ENCODE data around the gene TSHZ2.

Gene TSHZ2

DNA sequence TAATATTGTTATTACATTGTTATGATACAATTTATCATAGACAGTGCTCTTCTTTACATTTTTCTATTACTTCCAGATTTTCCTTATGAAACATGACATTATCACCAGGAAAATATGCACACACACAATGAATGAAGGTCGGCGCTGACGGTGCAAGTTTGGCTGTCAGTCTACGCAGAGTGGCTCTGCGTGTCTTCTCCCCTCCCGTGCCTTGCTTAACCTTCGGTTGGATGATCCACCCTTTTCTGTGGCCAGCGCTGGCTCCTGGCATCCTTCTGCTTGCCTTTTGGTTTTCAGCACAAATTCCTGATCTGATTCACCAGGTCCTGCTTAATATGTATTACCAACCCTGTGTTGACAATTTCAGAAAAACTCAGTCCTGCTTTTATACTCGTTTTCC lies 157.4 kb downstream of the TSHZ2 start:
- Histone ChIP-seq H3K4me3 (ENCODE audit: low read depth in 1 of 5, low read length in 5 of 5) (no peak overlapping the region), H3K9me3 (ENCODE audit: control insufficient read depth in 5 of 5, low read length in 5 of 5) (no peaks in the 10 kb centered on the region), H3K27me3 (ENCODE audit: control insufficient read depth in 5 of 5, insufficient read depth in 4 of 5, low read length in 5 of 5) (no peaks in the 10 kb centered on the region), H3K27ac (ENCODE audit: low read depth, low read length) (no peak overlapping the region), H3K4me1 (ENCODE audit: control insufficient read depth in 5 of 5, insufficient read depth in 5 of 5, low read length in 5 of 5) (peaks cover 0 to 7% (median 2%) of the 10 kb centered on the region in 5 donors), H3K36me3 (ENCODE audit: control insufficient read depth in 5 of 5, insufficient read depth in 5 of 5, low read length in 5 of 5) (no peaks in the 10 kb centered on the region), H3K9ac (ENCODE audit: low read length in 5 of 5) (no peak overlapping the region)

DNA sequence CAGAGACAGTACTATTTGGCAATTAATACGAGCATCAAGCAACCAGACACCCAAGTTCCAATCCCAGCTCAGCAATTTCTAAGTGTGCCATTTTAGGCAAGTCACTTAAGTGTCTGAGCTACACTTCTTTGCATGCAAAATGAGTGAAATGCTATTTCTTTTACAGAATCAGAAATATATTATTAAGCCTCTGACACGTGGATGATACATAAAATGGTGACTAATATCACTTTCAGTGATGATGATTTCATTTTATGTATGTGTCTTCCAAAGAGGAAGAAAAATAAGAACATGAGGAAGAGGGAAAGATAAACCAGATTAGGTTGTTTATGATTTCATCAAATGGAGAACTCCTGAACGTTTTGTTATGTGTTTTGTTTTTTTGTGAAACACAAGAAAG lies 158.6 kb downstream of the TSHZ2 start:
- no peaks in the 10 kb centered on the region for H3K27me3 ChIP-seq (ENCODE audit: control insufficient read depth in 5 of 5, insufficient read depth in 4 of 5, low read length in 5 of 5)
- no peak overlapping the region for H3K27ac ChIP-seq (ENCODE audit: low read depth, low read length)
- no peak overlapping the region for H3K4me3 ChIP-seq (ENCODE audit: low read depth in 1 of 5, low read length in 5 of 5)
- H3K36me3 ChIP-seq (ENCODE audit: control insufficient read depth in 5 of 5, insufficient read depth in 5 of 5, low read length in 5 of 5), result no peaks in the 10 kb centered on the region
- H3K4me1 ChIP-seq (ENCODE audit: control insufficient read depth in 5 of 5, insufficient read depth in 5 of 5, low read length in 5 of 5), result peaks cover 0 to 7% (median 0%) of the 10 kb centered on the region in 5 donors
- H3K9me3 ChIP-seq (ENCODE audit: control insufficient read depth in 5 of 5, low read length in 5 of 5), result no peaks in the 10 kb centered on the region
- no peak overlapping the region for H3K9ac ChIP-seq (ENCODE audit: low read length in 5 of 5)

DNA sequence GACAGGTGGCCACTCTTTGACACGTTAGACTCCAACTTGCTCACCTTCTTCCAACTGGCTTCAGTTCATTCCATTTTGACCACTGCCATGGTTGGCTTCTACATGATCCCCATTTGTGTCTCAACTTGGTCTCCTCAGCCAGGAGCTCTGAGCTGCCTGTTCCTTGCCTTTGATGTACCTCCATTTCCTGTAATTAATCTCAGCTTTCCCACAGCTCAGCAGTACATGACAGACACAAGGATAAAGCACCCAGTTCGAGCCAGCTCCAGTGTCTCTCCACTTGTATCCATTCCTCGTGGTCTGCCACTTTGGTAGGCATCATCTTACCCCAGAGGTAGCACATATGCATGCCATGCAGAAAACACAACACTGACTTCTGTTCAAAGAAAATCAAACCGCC lies 161.0 kb downstream of the TSHZ2 start:
- Histone ChIP-seq H3K4me3 (ENCODE audit: low read depth in 1 of 5, low read length in 5 of 5) (no peak overlapping the region), H3K27me3 (ENCODE audit: control insufficient read depth in 5 of 5, insufficient read depth in 4 of 5, low read length in 5 of 5) (no peaks in the 10 kb centered on the region), H3K9me3 (ENCODE audit: control insufficient read depth in 5 of 5, low read length in 5 of 5) (no peaks in the 10 kb centered on the region), H3K9ac (ENCODE audit: low read length in 5 of 5) (no peak overlapping the region), H3K36me3 (ENCODE audit: control insufficient read depth in 5 of 5, insufficient read depth in 5 of 5, low read length in 5 of 5) (no peaks in the 10 kb centered on the region), H3K4me1 (ENCODE audit: control insufficient read depth in 5 of 5, insufficient read depth in 5 of 5, low read length in 5 of 5) (peaks cover 0 to 4% (median 0%) of the 10 kb centered on the region in 5 donors), H3K27ac (ENCODE audit: low read depth, low read length) (no peak overlapping the region)

DNA sequence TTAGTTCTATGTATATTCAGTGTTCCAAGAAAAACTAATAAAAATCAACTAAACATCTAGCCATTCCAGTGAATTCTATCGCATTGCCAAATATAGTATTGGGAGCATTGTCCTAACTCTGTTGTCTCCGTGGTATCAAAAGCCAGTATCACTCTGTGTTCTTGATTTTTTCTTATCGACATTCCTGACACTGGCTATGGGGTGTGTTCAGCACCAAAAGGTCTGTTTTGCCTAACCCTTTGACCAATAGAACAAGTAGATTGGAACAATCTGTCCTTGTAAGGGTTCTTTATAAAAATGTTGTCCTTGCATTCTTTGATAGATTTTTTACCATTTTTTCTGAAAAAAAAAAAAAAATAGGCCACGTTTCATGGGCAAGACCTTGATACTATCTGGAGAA lies 161.5 kb downstream of the TSHZ2 start:
- H3K9ac ChIP-seq (ENCODE audit: low read length in 5 of 5), result no peak overlapping the region
- no peak overlapping the region for H3K27ac ChIP-seq (ENCODE audit: low read depth, low read length)
- no peak overlapping the region for H3K4me3 ChIP-seq (ENCODE audit: low read depth in 1 of 5, low read length in 5 of 5)

DNA sequence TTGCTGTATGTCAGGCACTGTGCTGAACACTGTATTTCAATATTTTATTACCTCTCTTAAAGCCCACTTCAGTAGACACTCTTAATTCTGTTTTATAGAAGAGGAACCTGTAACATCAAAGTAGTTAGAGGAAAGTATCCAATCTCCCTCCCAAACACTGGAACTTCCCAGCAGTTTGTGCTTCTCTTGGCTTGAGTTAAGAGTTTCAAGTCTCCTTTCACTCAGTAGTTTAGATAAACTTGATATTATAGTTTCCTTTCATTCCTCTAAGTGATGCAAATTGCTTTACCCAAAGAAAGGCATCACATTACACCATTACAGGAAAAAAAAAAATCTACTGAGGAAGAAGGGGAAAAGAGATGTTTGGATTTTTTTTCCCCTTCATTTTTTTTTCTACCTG lies 164.3 kb downstream of the TSHZ2 start:
- Histone ChIP-seq H3K9ac (ENCODE audit: low read length in 5 of 5) (no peak overlapping the region), H3K4me1 (ENCODE audit: control insufficient read depth in 5 of 5, insufficient read depth in 5 of 5, low read length in 5 of 5) (peaks cover 0 to 4% (median 0%) of the 10 kb centered on the region in 5 donors), H3K27ac (ENCODE audit: low read depth, low read length) (no peak overlapping the region), H3K36me3 (ENCODE audit: control insufficient read depth in 5 of 5, insufficient read depth in 5 of 5, low read length in 5 of 5) (no peaks in the 10 kb centered on the region), H3K9me3 (ENCODE audit: control insufficient read depth in 5 of 5, low read length in 5 of 5) (no peaks in the 10 kb centered on the region), H3K27me3 (ENCODE audit: control insufficient read depth in 5 of 5, insufficient read depth in 4 of 5, low read length in 5 of 5) (no peaks in the 10 kb centered on the region), H3K4me3 (ENCODE audit: low read depth in 1 of 5, low read length in 5 of 5) (no peak overlapping the region)

More for the DNA sequence above, 161.5 kb downstream of the TSHZ2 start:
- Histone ChIP-seq H3K9me3 (ENCODE audit: control insufficient read depth in 5 of 5, low read length in 5 of 5) (no peaks in the 10 kb centered on the region), H3K4me1 (ENCODE audit: control insufficient read depth in 5 of 5, insufficient read depth in 5 of 5, low read length in 5 of 5) (peaks cover 0 to 4% (median 0%) of the 10 kb centered on the region in 5 donors), H3K27me3 (ENCODE audit: control insufficient read depth in 5 of 5, insufficient read depth in 4 of 5, low read length in 5 of 5) (no peaks in the 10 kb centered on the region), H3K36me3 (ENCODE audit: control insufficient read depth in 5 of 5, insufficient read depth in 5 of 5, low read length in 5 of 5) (no peaks in the 10 kb centered on the region)

DNA sequence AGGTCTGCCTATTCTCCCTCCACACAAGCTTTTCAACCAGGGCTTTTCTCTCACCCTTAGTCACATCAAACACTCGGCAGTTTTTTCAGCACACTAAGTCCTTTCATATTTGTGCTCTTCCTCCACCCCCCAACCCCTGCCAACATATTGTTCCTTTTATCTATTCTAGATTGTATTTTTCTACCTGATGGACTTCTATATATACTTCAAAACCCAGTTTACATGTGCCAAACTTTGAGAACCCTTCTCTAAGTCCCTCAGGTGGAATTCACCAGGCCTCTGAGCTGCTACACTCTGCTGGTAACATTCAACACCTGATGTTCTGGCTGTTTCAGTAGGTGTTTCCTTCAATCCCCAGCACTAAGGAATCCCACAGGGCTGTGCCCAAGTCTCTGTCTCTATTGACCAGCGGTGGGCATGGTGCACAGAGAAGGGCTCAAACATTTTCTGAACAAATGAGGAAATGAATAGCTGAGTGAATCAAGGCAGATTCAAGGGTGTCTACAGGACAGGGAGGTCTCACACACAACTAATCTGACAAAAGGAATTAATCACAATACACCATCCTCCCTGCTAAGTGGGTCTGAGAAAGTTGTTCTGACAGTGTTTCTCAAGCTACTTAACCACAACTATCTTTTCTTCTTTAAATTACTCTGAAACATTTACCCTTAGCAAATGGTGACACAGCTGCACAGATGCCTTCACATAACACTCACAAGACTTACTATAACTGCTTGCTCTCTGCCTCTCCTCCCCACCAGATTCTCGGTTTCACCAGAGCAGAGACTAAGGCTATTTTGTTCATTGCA lies 166.5 kb downstream of the TSHZ2 start:
- Histone ChIP-seq H3K27ac (ENCODE audit: low read depth, low read length) (no peak overlapping the region), H3K9me3 (ENCODE audit: control insufficient read depth in 5 of 5, low read length in 5 of 5) (no peaks in the 10 kb centered on the region), H3K27me3 (ENCODE audit: control insufficient read depth in 5 of 5, insufficient read depth in 4 of 5, low read length in 5 of 5) (no peaks in the 10 kb centered on the region), H3K9ac (ENCODE audit: low read length in 5 of 5) (no peak overlapping the region), H3K36me3 (ENCODE audit: control insufficient read depth in 5 of 5, insufficient read depth in 5 of 5, low read length in 5 of 5) (no peaks in the 10 kb centered on the region), H3K4me1 (ENCODE audit: control insufficient read depth in 5 of 5, insufficient read depth in 5 of 5, low read length in 5 of 5) (peaks cover 0 to 12% (median 9%) of the 10 kb centered on the region in 5 donors), H3K4me3 (ENCODE audit: low read depth in 1 of 5, low read length in 5 of 5) (no peak overlapping the region)

DNA sequence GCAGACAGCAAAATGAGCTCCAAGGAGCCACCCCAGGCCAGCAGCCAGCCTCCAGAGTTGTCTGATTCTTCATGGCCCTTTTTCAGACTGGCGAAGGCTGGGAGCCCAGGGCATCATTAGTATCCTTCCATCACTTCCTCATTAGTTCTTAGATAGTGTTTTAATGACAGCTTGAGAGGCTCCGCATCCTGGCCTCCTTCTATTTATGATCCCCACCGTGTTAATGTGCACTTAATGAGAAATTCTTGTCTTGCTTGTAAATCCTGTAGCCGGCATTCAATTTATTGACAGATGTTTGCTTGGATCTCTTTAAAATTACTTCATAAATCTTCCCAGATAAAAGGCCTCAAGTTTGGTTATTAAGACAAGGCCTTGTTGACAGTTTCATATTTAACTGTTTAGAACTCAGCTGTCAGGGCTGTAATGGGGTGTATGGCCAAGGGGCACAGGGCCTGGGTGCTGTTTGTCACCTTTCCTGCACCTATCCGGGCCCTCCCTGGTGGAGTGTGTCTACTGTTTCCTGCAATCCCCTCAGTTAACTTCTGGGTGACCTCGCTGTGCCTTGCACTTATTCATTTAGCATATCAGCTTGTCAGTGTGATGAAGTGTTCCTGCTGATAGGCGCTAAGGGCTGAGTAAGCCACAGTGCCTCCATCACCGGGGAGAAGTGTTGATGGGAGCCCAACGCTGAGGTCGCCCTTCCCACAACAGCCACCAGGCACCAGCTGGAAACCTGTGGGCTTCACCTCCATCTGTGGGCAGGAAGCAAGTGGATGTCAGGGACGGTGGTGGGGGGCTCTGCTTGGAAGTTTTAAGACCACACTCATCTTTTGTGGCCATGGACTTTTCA lies 169.3 kb downstream of the TSHZ2 start:
- Histone ChIP-seq H3K9me3 (ENCODE audit: control insufficient read depth in 5 of 5, low read length in 5 of 5) (no peaks in the 10 kb centered on the region), H3K36me3 (ENCODE audit: control insufficient read depth in 5 of 5, insufficient read depth in 5 of 5, low read length in 5 of 5) (no peaks in the 10 kb centered on the region), H3K4me3 (ENCODE audit: low read depth in 1 of 5, low read length in 5 of 5) (no peak overlapping the region), H3K4me1 (ENCODE audit: control insufficient read depth in 5 of 5, insufficient read depth in 5 of 5, low read length in 5 of 5) (peaks cover 0 to 12% (median 9%) of the 10 kb centered on the region in 5 donors), H3K9ac (ENCODE audit: low read length in 5 of 5) (no peak overlapping the region), H3K27ac (ENCODE audit: low read depth, low read length) (no peak overlapping the region), H3K27me3 (ENCODE audit: control insufficient read depth in 5 of 5, insufficient read depth in 4 of 5, low read length in 5 of 5) (no peaks in the 10 kb centered on the region)

DNA sequence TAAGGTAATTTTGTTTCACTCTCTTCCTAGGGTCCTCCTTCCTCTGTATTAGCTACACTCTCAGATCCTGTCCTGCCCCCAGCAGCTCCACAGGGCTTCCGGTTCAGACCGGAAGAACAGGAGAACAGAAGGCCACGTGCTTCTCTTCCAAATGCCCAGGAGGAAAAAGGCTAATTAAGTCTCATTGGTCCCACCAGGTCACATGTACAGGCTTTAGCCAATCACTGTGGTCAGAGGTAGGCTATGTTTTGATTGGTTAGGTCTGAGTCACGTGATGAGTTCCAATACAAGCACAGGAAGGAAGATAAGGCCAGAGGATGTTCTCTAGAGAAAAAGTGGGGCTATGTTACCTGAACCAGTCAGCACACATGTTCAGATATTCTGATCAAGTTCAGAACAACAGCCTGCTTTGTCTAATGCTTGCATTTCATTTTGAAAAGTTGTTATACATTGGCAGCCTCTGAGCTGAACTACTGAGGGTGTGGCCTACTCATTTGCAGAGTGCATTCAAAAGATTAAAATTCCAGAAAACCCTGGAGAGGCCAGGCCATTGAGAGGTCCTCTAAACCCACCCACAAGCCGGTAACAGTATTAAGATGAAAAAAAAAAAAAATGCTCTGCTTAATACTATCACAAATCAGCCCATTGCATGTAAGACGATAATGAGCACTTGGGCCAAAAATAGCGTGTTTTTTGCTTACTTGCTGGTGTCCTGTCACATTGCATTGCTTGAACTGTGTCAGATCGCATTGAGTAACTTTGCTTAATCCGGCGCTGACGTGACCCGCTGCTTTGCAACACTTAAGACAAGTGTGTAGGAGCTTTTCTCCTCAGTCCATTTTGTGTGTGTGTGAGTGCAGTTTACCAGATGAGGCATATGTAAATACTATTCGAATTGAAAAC lies 170.3 kb downstream of the TSHZ2 start:
- peaks cover 0 to 12% (median 8%) of the 10 kb centered on the region in 5 donors for H3K4me1 ChIP-seq (ENCODE audit: control insufficient read depth in 5 of 5, insufficient read depth in 5 of 5, low read length in 5 of 5)
- H3K4me3 ChIP-seq (ENCODE audit: low read depth in 1 of 5, low read length in 5 of 5), result peak overlapping the region in 2 of 5 donors; percentile 17 to 22
- no peak overlapping the region for H3K27ac ChIP-seq (ENCODE audit: low read depth, low read length)
- no peaks in the 10 kb centered on the region for H3K27me3 ChIP-seq (ENCODE audit: control insufficient read depth in 5 of 5, insufficient read depth in 4 of 5, low read length in 5 of 5)
- no peaks in the 10 kb centered on the region for H3K9me3 ChIP-seq (ENCODE audit: control insufficient read depth in 5 of 5, low read length in 5 of 5)
- no peak overlapping the region for H3K9ac ChIP-seq (ENCODE audit: low read length in 5 of 5)
- no peaks in the 10 kb centered on the region for H3K36me3 ChIP-seq (ENCODE audit: control insufficient read depth in 5 of 5, insufficient read depth in 5 of 5, low read length in 5 of 5)

DNA sequence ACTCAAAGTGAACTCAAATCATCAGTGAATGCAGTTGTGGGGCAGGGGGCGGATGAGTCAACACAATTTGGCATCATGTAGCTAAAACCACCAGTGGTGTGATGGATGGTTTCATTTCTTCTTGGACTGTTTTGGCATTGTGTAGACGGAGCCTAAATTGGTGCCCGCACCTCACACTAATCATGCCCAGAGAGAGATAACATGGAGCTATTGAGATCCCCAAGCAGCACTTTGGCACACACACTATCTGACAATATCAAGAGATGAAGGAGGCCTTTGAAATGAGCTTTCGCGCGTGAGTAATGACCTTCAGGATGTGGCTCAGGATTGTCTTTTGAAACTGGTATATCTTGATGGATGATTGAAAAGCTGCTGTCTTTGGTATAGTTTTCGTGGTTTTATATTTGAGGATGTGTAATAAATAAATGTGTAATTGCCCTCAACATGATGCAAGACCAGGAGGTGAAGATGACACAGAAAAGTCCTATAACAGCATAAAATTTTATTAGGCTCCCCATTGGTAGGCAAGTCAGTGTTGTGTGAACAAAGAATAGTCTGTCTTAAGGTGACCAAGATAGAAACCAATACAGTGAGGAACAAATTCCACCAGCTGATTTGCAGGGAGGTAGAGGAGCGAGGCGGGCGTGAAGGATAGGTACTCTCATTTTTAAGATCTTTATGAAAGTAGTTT lies 174.2 kb downstream of the TSHZ2 start:
- no peak overlapping the region for H3K4me3 ChIP-seq (ENCODE audit: low read depth in 1 of 5, low read length in 5 of 5)
- no peaks in the 10 kb centered on the region for H3K27me3 ChIP-seq (ENCODE audit: control insufficient read depth in 5 of 5, insufficient read depth in 4 of 5, low read length in 5 of 5)
- H3K27ac ChIP-seq (ENCODE audit: low read depth, low read length), result no peak overlapping the region
- H3K9me3 ChIP-seq (ENCODE audit: control insufficient read depth in 5 of 5, low read length in 5 of 5), result no peaks in the 10 kb centered on the region
- no peak overlapping the region for H3K9ac ChIP-seq (ENCODE audit: low read length in 5 of 5)
- H3K36me3 ChIP-seq (ENCODE audit: control insufficient read depth in 5 of 5, insufficient read depth in 5 of 5, low read length in 5 of 5), result no peaks in the 10 kb centered on the region
- H3K4me1 ChIP-seq (ENCODE audit: control insufficient read depth in 5 of 5, insufficient read depth in 5 of 5, low read length in 5 of 5), result peaks cover 0 to 28% (median 24%) of the 10 kb centered on the region in 5 donors
